Trophoblast cell (in vitro differentiated cells and primary cell): Measurements from ENCODE around the gene ZSCAN9.
A peak's percentile ranks its signal among the peaks of the same experiment; 100 is the strongest.

Experiments used
- DNase-seq, 2 donors: peaks; one replicate each; pipeline ENCODE4 v3.0.0-alpha.2; 2016
- H2AFZ ChIP-seq: 2 replicates; pipeline ENCODE4 v1.6.1; 2013; ENCODE audit warnings: low read length, moderate library complexity, mild to moderate bottlenecking; ENCODE audit not compliant: insufficient read depth, poor library complexity
- H2AK5ac ChIP-seq: 2 replicates; pipeline ENCODE4 v1.6.1; 2013; ENCODE audit warnings: mild to moderate bottlenecking, low read length
- H2BK120ac ChIP-seq: 2 replicates; pipeline ENCODE4 v1.6.1; 2013; ENCODE audit warnings: low read length, mild to moderate bottlenecking, moderate library complexity; ENCODE audit not compliant: insufficient read depth, poor library complexity
- H2BK12ac ChIP-seq: 2 replicates; pipeline ENCODE4 v1.6.1; 2013; ENCODE audit warnings: mild to moderate bottlenecking, low read length, moderate library complexity
- H2BK5ac ChIP-seq: 2 replicates; pipeline ENCODE4 v1.6.1; 2013; ENCODE audit warnings: low read length, low read depth, moderate library complexity, mild to moderate bottlenecking; ENCODE audit not compliant: poor library complexity
- H3K14ac ChIP-seq: 2 replicates; pipeline ENCODE4 v1.6.1; 2013; ENCODE audit warnings: mild to moderate bottlenecking, low read length
- H3K18ac ChIP-seq: 2 replicates; pipeline ENCODE4 v1.6.1; 2013; ENCODE audit warnings: mild to moderate bottlenecking, low read length
- H3K23ac ChIP-seq: 2 replicates; pipeline ENCODE4 v1.6.1; 2013; ENCODE audit warnings: low read length
- H3K27ac ChIP-seq: 2 replicates; pipeline ENCODE4 v1.5.1; 2013; ENCODE audit warnings: low read depth, mild to moderate bottlenecking, inconsistent platforms, low read length, moderate library complexity
- H3K27me3 ChIP-seq: 2 replicates; pipeline ENCODE4 v1.6.1; 2013; ENCODE audit warnings: inconsistent platforms, mild to moderate bottlenecking, low read length, moderate library complexity; ENCODE audit not compliant: insufficient read depth
- H3K36me3 ChIP-seq, 2 experiments: 1 replicate in 1 of 2; 2 replicates in 1 of 2; pipeline ENCODE4 v1.6.1; 2013; ENCODE audit warnings: low read length in 2 of 2, mild to moderate bottlenecking in 2 of 2, moderate library complexity in 1 of 2; ENCODE audit not compliant: insufficient read depth in 2 of 2, control insufficient read depth in 1 of 2
- H3K4ac ChIP-seq: 2 replicates; pipeline ENCODE4 v1.6.1; 2013; ENCODE audit warnings: low read depth, mild to moderate bottlenecking, low read length, moderate library complexity
- H3K4me1 ChIP-seq, 2 experiments: 1 replicate in 1 of 2; 2 replicates in 1 of 2; pipeline ENCODE4 v1.6.1; 2013; ENCODE audit warnings: low read length in 2 of 2, mild to moderate bottlenecking in 2 of 2, moderate library complexity in 1 of 2; ENCODE audit not compliant: insufficient read depth in 2 of 2, control insufficient read depth in 1 of 2
- H3K4me2 ChIP-seq: 2 replicates; pipeline ENCODE4 v1.6.1; 2013; ENCODE audit warnings: inconsistent platforms, mild to moderate bottlenecking, low read length, moderate library complexity
- H3K4me3 ChIP-seq: 2 replicates; pipeline ENCODE4 v1.5.1; 2013; ENCODE audit warnings: mild to moderate bottlenecking, low read depth, low read length, inconsistent platforms
- H3K79me1 ChIP-seq: one replicate; pipeline ENCODE4 v1.6.1; 2013; ENCODE audit warnings: low read length
- H3K79me2 ChIP-seq: 2 replicates; pipeline ENCODE4 v1.6.1; 2013; ENCODE audit warnings: low read length, mild to moderate bottlenecking; ENCODE audit not compliant: control insufficient read depth, insufficient read depth, poor library complexity
- H3K9ac ChIP-seq: 2 replicates; pipeline ENCODE4 v1.6.1; 2013; ENCODE audit warnings: mild to moderate bottlenecking, low read length
- H3K9me3 ChIP-seq: 2 replicates; pipeline ENCODE4 v1.6.1; 2013; ENCODE audit warnings: low read depth, mild to moderate bottlenecking, control low read depth, inconsistent platforms, low read length; ENCODE audit not compliant: insufficient read depth
- H4K12ac ChIP-seq: 2 replicates; pipeline ENCODE4 v1.6.1; 2013; ENCODE audit warnings: low read depth, mild to moderate bottlenecking, low read length, moderate library complexity
- H4K8ac ChIP-seq: 2 replicates; pipeline ENCODE4 v1.6.1; 2013; ENCODE audit warnings: low read depth, mild to moderate bottlenecking, low read length, moderate library complexity
- H4K91ac ChIP-seq: one replicate; pipeline ENCODE4 v1.6.1; 2013; ENCODE audit warnings: low read depth, mild to moderate bottlenecking, low read length, moderate library complexity
- WGBS: extraction: QIAGEN DNeasy Blood & Tissue Kit; methylation state at CpG from one replicate; pipeline ENCODE4 v1.1.7; 2013; ENCODE audit warnings: missing lambda C conversion rate; ENCODE audit not compliant: insufficient read length, insufficient coverage; ENCODE audit errors: extremely low coverage; 5-methylcytosine and 5-hydroxymethylcytosine counted together

Gene ZSCAN9

GRCh38 chr6:28211840-28212509, 13.1 kb upstream of the ZSCAN9 start:
- Histone ChIP-seq H2BK120ac (no peak overlapping the region), H4K12ac (no peak overlapping the region), H2BK5ac (no peak overlapping the region), H2AFZ (peak overlapping the region; percentile 13), H3K79me2 (no peaks in the 10 kb centered on the region), H3K23ac (no peak overlapping the region), H3K27ac (no peak overlapping the region), H3K9ac (no peak overlapping the region), H3K4ac (no peak overlapping the region), H3K27me3 (peaks cover 21% of the 10 kb centered on the region), H2AK5ac (no peak overlapping the region), H2BK12ac (no peak overlapping the region), H3K36me3 (no peaks in the 10 kb centered on the region), H3K9me3 (peaks cover 6% of the 10 kb centered on the region), H3K79me1 (no peaks in the 10 kb centered on the region), H3K4me1 (peaks cover 5 to 6% of the 10 kb centered on the region in 2 experiments), H4K8ac (no peak overlapping the region), H3K14ac (no peak overlapping the region), H4K91ac (no peak overlapping the region), H3K4me2 (peak overlapping the region; percentile 72), H3K18ac (no peak overlapping the region), H3K4me3 (peak overlapping the region; percentile 37)
- DNase-seq = peak in 1 of 2 donors; percentile 50
- no CpG with 5 or more reads among the region's 16 CpGs for WGBS

GRCh38 chr6:28212510-28213212, 12.4 kb upstream of the ZSCAN9 start:
- Histone ChIP-seq H3K79me2 (no peaks in the 10 kb centered on the region), H3K4ac (no peak overlapping the region), H4K12ac (no peak overlapping the region), H4K91ac (no peak overlapping the region), H3K27ac (no peak overlapping the region), H3K4me3 (no peak overlapping the region), H3K27me3 (peaks cover 14% of the 10 kb centered on the region), H3K9ac (peak overlapping the region; percentile 53), H4K8ac (no peak overlapping the region), H2BK12ac (no peak overlapping the region), H3K79me1 (no peaks in the 10 kb centered on the region), H2AK5ac (no peak overlapping the region), H2BK5ac (no peak overlapping the region), H3K9me3 (peaks cover 5% of the 10 kb centered on the region), H3K23ac (no peak overlapping the region), H2AFZ (no peak overlapping the region), H3K4me1 (peaks cover 5 to 6% of the 10 kb centered on the region in 2 experiments), H3K18ac (no peak overlapping the region), H3K4me2 (peak overlapping the region; percentile 72), H3K14ac (no peak overlapping the region), H2BK120ac (no peak overlapping the region), H3K36me3 (no peaks in the 10 kb centered on the region)
- DNase-seq = peak; percentile 35 to 67
- WGBS = no CpG with 5 or more reads among the region's 21 CpGs

GRCh38 chr6:28213213-28213523, 11.9 kb upstream of the ZSCAN9 start:
- H3K36me3 ChIP-seq = no peaks in the 10 kb centered on the region
- WGBS = no CpG with 5 or more reads among the region's 2 CpGs
- no peaks in the 10 kb centered on the region for H3K79me2 ChIP-seq

GRCh38 chr6:28215425-28215824, 9.7 kb upstream of the ZSCAN9 start:
- H3K4ac ChIP-seq = no peak overlapping the region
- WGBS = no CpG with 5 or more reads among the region's 8 CpGs

More at GRCh38 chr6:28213213-28213523, 11.9 kb upstream of the ZSCAN9 start:
- Histone ChIP-seq H3K4me3 (no peak overlapping the region), H3K9me3 (peaks cover 5% of the 10 kb centered on the region), H4K91ac (no peak overlapping the region), H3K18ac (no peak overlapping the region), H2BK12ac (no peak overlapping the region), H3K27me3 (peaks cover 9% of the 10 kb centered on the region), H2AK5ac (no peak overlapping the region), H3K4me1 (peaks cover 2 to 7% of the 10 kb centered on the region in 2 experiments), H4K8ac (no peak overlapping the region), H3K79me1 (no peaks in the 10 kb centered on the region), H2BK120ac (no peak overlapping the region), H4K12ac (no peak overlapping the region), H3K14ac (no peak overlapping the region), H3K4me2 (no peak overlapping the region), H3K27ac (no peak overlapping the region), H2AFZ (no peak overlapping the region), H3K4ac (no peak overlapping the region), H3K9ac (no peak overlapping the region), H2BK5ac (no peak overlapping the region), H3K23ac (no peak overlapping the region)
- no peak for DNase-seq

More at GRCh38 chr6:28215425-28215824, 9.7 kb upstream of the ZSCAN9 start:
- Histone ChIP-seq H3K18ac (no peak overlapping the region), H3K36me3 (no peaks in the 10 kb centered on the region), H3K9ac (no peak overlapping the region), H2BK12ac (no peak overlapping the region), H2AK5ac (no peak overlapping the region), H3K14ac (no peak overlapping the region), H4K91ac (no peak overlapping the region), H2AFZ (no peak overlapping the region), H3K79me1 (peaks cover 3% of the 10 kb centered on the region), H2BK120ac (no peak overlapping the region), H4K12ac (no peak overlapping the region), H3K4me2 (no peak overlapping the region), H3K27me3 (peaks cover 1% of the 10 kb centered on the region), H3K4me3 (no peak overlapping the region), H4K8ac (no peak overlapping the region), H3K9me3 (peaks cover 5% of the 10 kb centered on the region), H3K4me1 (peaks cover 4 to 11% of the 10 kb centered on the region in 2 experiments), H3K23ac (peak overlapping the region; percentile 83), H3K27ac (no peak overlapping the region), H2BK5ac (no peak overlapping the region), H3K79me2 (peaks cover 3% of the 10 kb centered on the region)
- DNase-seq = no peak
